ENCODE results near the gene ZNF438.
A peak's percentile ranks its signal among the peaks of the same experiment; 100 is the strongest.

Gene ZNF438

DNA sequence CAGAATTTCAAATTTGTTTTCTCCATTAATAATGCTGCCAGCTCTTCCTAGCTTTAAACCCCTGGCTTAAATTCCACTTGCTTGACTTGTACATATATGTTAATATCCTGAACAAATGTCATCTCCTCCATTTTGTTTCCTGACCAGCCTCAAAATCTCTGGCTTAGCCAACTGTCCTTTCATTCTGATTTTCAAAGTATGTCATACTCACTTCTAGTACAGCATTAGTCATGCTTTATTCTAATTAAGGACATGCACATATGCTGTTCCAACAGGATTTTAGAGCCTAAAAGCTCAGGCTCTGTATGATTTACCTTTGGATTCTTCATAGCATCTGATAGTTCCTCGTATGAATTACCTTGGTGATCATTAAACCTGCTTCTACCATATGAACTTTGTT is 158.3 kb downstream of the ZNF438 start:
- no peak for DNase-seq

DNA sequence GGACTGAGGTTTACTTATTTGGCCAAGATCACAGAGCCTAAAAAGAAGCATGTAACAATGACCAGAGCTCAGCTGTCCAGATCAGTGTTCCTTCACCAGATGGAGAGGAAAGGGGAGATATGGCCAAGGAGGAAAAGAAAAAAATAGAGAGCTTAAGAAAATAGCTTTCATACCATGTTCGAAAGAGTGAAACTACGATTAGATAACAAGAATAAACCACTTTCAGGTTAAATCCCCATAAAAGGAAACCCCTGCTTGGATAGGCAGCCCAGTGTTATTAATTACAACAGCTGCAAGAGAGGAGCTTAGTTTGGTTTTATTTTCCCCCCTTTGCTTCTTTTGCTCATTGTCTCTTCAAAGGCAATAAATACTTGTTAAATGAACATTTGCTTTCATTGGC is 160.8 kb downstream of the ZNF438 start:
- DNase-seq: no peak

DNA sequence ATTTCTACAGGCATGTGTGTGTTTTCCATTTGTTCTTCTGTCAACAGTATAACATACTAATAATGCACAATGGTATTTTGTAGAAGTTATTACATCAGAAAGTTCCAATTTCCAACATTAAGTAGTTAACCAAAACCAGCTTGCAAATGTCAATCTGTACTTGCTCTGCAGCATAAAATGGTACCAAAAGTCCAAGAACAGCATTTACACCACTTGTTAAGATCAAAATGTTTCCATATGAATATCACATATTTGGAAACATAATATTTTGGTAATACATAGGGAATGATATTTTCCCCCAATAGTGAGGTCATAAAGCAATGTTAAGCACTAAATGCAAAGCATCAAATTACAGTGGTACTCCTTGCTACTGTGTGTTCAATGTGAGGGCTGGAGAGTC is 162.1 kb downstream of the ZNF438 start:
- DNase-seq: no peak

DNA sequence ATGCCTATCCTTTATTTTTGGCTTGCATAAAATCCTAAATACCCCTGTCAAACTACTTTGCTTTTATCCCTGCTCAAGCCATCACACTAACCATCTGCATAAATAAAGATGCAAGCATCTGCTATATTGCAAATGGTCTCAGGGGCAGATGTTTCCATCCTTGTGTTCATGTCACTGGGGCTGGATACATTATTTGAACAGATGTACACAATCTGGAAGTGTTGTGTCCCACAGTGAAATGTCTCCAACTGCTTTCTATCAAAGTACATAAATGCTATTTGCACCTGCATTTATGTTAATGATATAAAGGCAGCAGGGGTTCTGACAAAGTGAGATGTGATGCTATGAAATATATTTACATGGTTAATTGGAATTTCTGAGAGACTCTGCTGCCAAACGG is 163.1 kb downstream of the ZNF438 start:
- peak; percentile 40 for DNase-seq

DNA sequence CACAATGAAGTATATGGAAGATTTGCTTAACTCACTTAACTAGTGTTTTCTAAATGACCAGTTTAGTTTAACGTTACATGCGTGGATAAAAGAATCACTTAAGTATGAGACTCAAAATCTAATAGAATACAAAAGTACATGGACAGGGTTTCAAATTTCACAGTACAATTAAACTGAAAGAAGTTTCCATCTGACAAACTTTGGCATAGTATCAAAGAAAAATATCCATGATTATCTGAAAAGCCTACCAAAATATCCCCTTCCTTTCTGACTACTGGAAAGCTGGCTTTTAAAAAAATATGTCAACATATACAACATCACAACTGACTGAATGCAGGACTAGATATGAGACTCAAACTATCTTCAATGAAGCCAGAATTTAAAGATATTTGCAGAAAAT is 164.8 kb downstream of the ZNF438 start:
- no peak for DNase-seq

DNA sequence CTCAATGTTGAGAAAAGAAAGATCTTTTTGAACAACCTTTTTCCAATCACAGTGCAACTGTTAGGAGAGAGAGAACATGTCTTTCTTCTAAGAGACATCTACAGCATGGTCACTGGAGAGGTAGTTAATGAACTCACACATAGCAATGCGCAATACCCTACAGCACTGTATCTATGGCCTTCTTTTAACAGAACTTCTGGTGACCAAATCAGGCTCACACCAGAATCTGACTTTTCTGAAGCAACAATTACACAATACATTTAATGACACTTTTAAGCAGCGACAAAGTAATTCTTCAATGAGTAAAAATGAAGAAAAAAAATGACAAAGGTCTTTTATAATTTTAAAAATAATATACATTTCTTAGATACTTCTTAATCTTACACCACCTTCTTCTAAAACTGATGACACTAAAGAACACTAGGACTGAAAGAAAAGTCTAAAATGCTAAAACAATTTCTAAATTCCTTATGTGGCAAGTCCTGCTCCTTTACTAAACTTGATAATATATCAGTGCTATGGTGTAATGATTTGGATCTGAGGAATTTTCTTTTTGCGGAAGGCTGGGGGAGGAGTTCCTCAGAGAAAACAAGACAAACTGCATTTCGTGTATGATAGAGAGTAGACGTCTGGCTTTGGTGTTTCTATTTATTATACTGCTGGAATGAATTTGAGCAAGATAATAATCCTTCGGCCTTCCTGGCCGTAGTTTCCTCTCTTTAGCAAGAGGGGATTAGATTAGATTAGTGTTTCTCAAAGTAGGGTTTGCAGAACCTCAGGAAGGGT is 166.3 kb downstream of the ZNF438 start:
- no peak for DNase-seq

- DNase-seq: no peak
Observed at GRCh38 chr10:30863516-30864210, 168.0 kb downstream of the ZNF438 start.

DNA sequence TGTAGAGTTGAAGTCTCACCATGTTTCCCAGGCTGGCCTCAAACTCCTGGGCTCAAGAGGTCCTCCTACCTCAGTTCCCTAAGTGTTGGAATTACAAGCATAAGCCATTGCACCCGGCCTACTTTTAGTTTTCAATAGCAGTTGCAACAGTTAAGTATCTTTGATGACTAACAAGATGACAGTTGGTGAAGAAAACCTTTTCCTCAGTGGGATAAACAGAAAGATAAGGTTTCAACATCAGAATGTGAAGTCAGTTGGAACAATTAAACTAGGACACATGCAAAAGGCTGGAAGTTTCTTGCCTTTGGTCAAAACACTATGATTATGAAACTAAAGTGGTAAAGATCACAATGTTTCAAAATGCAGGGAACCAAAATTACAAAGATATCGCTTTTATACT is 169.2 kb downstream of the ZNF438 start:
- no peak for DNase-seq

GRCh38 chr10:30861976-30862375 is 169.7 kb downstream of the ZNF438 start:
- no peak for DNase-seq

GRCh38 chr10:30861221-30861620 is 170.4 kb downstream of the ZNF438 start:
- DNase-seq: no peak

- no peak for DNase-seq
Observed at GRCh38 chr10:30858499-30858898, 173.2 kb downstream of the ZNF438 start.

GRCh38 chr10:30857803-30858202 is 173.9 kb downstream of the ZNF438 start:
- DNase-seq: no peak

GRCh38 chr10:30855131-30855530 is 176.5 kb downstream of the ZNF438 start:
- DNase-seq: no peak

DNA sequence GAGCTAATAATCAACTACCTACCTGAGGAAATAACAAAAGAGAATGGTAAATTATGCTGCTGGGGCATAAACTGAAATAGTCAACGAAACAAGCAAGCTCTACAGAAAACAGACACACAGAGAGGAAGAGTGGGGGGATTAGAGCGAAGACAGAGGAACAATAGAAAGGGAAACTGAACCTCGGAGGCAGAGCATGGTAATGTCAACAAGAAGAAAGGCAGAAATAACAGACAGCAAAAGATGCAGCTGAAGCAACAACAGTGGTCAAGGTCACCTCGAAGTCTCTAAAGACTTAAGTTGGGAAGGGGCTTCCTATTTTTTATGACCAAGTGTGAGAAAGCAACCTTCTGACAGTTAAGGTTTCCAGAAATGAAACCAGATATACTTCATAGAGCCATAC is 177.0 kb downstream of the ZNF438 start:
- DNase-seq: no peak

- DNase-seq: no peak
Observed at GRCh38 chr10:30853066-30853465, 178.6 kb downstream of the ZNF438 start.

DNA sequence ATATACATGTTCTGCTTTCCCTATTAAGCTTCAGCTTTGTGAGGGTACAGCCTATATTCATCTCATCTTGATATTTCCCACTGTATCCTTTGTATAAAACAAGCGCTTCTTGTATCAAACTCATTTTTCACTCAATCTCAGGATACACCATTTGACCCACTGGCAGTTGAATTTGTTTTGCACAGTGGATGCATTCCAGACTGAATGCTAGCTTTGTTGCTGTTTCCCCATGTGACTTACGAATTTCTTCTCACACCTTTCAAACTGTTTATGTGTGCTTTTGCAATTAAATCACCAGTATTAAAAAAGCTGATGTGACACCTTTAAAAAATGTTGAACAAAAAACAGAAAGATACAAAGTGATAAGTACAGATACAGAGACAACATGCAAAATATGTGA is 180.9 kb downstream of the ZNF438 start:
- DNase-seq: no peak

DNA sequence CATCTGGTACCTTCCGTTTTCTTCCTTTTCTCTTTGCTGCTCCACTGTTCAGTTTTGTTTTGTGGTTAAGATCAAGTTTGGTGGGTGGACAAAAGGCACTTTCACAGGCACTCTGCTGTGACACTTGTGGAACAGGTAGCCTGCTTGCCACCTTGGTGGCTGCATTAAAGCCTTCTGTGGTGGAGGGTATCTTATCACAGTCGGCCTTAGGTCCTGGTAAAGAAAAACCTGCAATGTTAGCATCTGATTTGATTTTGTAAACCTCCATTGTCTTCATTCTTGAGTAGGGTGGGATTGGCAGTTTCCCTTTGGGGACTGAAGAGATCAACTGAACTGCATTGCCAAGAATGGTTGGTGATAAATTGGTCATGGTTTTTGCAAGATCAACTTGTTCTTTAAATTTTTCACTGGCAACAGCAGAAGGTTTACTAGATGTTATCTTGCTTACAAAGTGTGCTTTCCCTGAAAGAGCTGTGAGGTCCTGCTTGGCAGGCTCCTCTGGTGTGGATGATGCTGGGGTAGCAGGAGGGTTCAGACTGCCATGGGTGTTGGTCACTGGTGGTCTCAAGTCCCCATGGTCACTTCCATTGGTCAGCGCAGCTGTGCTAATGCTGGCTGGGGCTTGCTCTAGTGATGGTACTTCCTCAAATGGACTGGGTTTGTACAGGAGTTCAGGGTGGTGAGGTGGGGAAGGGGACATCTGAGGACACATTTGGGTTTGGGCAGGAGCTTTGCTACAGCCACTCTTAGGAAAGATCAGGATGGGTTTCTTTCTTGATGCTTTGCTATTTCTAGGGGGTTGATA is 182.2 kb downstream of the ZNF438 start:
- no peak for DNase-seq

DNA sequence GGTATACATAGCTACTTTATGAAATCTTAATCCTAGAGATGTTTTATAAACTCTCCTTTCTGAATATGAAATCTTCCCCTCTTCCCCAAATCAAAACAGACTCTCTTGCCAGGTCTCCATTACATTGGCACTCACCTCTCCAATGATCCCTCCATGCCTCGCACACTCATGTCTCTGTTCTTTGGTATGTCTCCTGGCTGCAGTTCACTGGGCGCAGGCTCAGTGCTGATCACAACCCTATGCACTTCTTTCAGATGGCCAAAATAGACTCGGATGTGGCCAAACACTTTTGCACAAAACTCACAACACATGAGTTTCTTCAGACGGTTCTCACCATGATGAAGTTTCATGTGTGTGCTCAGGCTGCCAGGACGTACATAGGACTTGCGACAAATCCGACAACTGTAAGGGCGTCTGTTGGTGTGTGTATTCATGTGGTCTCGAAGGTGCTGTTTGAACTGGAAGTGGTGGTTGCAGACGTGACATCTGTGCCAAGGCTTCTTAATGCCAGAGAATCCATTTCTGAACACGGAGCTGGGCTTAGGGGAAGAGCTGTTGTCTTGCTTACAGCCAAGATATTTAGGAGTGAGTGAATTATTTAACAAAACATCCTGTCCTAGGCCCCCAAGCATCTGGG is 183.2 kb downstream of the ZNF438 start:
- no peak for DNase-seq

- DNase-seq: no peak
Observed at GRCh38 chr10:30847642-30848041, 184.0 kb downstream of the ZNF438 start.

- no peak for DNase-seq
Observed at GRCh38 chr10:30847199-30847598, 184.5 kb downstream of the ZNF438 start.

DNA sequence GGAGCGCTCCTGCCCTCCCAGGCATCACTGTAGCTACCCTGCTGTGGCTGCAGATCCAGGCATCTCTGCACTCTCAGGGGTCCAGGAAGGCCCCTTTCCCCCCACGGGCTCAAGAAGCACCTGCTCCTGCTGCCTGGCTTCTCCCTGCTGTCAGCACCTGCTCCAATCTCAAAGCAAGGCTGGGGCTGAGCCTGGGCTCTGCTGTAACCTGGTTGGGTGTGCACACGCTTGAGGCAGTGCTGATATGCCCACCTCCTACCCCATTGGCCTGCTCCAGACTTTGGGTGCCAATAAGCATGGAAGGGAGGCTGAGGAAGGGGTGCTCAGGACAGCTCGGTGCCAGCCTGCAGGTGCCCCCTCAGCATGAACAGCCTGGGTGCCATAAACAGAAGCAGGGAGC is 185.0 kb downstream of the ZNF438 start:
- DNase-seq: no peak

GRCh38 chr10:30842894-30843293 is 188.8 kb downstream of the ZNF438 start:
- DNase-seq: no peak

DNA sequence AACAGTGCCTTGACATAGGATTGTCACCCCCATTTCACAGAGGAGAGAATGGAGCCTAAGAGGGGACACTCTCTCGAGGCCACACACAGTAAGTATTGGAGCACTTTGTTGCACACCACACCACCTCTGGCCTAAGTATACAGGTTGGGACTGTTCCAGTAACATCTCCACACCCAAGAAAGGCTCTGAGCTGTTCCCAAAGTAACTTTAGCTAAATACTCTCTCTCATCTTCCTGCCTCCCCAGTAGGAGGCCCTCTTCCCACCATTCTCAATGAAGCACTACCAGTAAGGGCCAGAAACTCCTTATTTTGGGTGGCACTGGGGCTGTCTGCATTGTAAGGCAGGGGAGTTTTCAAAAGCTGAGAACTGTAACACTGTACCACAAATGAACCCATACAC is 189.5 kb downstream of the ZNF438 start:
- no peak for DNase-seq

Measured in NCI-H82 (cell line).